Motor neuron (in vitro differentiated cells): ENCODE data around the gene COL19A1. TPM values are rescaled to one million over a fixed set of nuclear protein-coding genes. Genes with fewer than 3 reads are reported as not detected.

ENCODE experiments used
- ATAC-seq, 8 experiments: fragments of 200-7000 bp; cut with Tn5 transposase; replicated peaks in 6 of 8; 2 replicates each; pipeline ENCODE4 v1.8.0; 2021; ENCODE audit warnings: mild to moderate bottlenecking in 8 of 8, moderate library complexity in 8 of 8
- H3K27ac ChIP-seq, 2 donors: fragments of 250-450 bp; sonication (Bioruptor Pico); 2 replicates each; pipeline ENCODE4 v1.9.0; 2021; ENCODE audit warnings: antibody characterized with exemption in 2 of 2, mild to moderate bottlenecking in 2 of 2, moderate library complexity in 1 of 2
- H3K4me1 ChIP-seq, 2 donors: fragments of 250-450 bp; sonication (Bioruptor Pico); replicated peaks in 1 of 2; 2 replicates each; pipeline ENCODE4 v1.6.1; 2021; ENCODE audit warnings: antibody characterized with exemption in 2 of 2, mild to moderate bottlenecking in 2 of 2, moderate library complexity in 1 of 2
- H3K4me3 ChIP-seq, 5 donors: fragments of 250-450 bp; sonication (Bioruptor Pico); 2 replicates each; pipeline ENCODE4 v1.9.0; 2021; ENCODE audit warnings: antibody characterized with exemption in 5 of 5, mild to moderate bottlenecking in 5 of 5, moderate library complexity in 4 of 5
- WGBS, 10 experiments: fragments of 450-650 bp; shearing (Covaris generic); methylation state at CpG; one replicate each; pipeline ENCODE4 v1.0.0; 2022; 5-methylcytosine and 5-hydroxymethylcytosine counted together
- in situ Hi-C, 9 experiments: fragments of 400-800 bp; cut with MboI; loops; one replicate each; pipeline ENCODE4 v1.15.0; 2021; ENCODE audit warnings: low sequenced_read_pairs in 9 of 9, low pct_unique_long_range_greater_than_20kb in 2 of 9; ENCODE audit not compliant: unreplicated experiment in 9 of 9
- total RNA-seq, 8 experiments: library from RNA; unstranded; fragments of 300-600 nt; gene quantifications; 2 replicates each; pipeline versions ENCODE4 v1.2.3 to v1.2.4, GENCODE V29; 2022

Gene COL19A1
- total RNA-seq, 8 experiments from 2014 or later, result 0.45 to 5.9 (median 0.92) TPM

GRCh38 chr6:70221025-70221714 lies 354.8 kb downstream of the COL19A1 start:
- Histone ChIP-seq H3K4me3 (no peak overlapping the region), H3K4me1 (no peaks in the 10 kb centered on the region), H3K27ac (no peak overlapping the region)
- in situ Hi-C loops, result loop anchor here in 2 of 9 experiments (25.0 kb wide), 1 partner anchor 466 kb away; no protein-coding TSS in a partner anchor
- WGBS, 10 experiments, result 0 to 50% (median 27%) methylated on average over 1 to 4 of the region's 4 CpGs
- peak in 6 of 8 experiments; percentile 44 to 74 (median 62) for ATAC-seq

DNA sequence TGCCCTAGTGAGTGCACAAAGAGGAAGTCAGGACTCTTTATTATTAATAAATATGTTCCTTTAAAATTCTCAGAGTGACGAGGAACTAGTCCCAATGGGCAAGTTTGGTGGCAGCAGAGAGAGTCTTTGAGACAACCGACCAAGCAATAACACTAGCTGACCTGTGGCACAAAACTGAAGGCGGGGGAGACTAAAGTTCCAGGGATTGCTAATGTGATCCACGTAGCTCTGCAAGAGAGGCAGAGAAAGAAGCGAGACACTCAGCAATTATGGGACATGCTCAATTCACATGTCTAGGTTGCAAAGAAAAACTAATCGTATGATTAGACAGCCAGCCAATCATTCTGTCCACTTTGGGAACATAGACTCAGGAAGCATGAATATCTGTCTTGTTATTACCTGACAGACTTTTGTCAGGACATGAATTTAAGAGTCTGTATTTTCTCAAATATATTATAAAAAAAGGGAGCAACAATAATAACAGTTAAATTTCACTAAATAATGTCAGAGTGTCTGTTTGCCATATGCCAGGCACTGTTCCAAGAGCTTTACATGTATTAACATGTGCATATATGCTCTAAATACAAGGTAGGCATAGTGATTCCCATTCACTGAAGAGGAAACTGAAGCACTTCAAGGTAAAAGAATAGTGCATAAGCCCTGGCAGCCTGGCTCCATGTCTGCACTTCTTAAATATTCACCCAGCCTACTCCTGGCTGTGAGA lies 355.5 kb downstream of the COL19A1 start:
- H3K4me1 ChIP-seq, result no peaks in the 10 kb centered on the region
- 8 to 90% (median 75%) methylated on average over 2 to 6 of the region's 6 CpGs; no CpG with 5 or more reads in 1 of the 10 experiments for WGBS, 10 experiments
- no peak overlapping the region for H3K4me3 ChIP-seq
- no peak overlapping the region for H3K27ac ChIP-seq
- in situ Hi-C loops, result loop anchor here in 2 of 9 experiments (25.0 kb wide), 1 partner anchor 465 kb away; no protein-coding TSS in a partner anchor
- peak in 3 of 8 experiments; percentile 32 to 81 (median 66) for ATAC-seq

DNA sequence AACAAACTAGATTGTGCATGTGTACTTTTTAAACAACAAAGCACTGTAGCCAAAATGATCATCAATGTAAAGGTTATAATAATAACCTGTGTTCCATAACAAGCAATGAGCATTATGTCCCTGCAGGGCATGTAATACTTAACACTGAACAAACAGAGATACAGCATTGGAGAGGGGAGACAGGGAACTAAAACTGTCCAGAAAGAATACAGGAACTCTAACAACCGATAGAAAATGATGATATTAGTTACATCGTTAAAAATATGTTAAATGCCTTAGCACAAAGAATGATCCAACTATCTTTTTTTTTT lies 356.0 kb downstream of the COL19A1 start:
- no peaks in the 10 kb centered on the region for H3K4me1 ChIP-seq
- no peak overlapping the region for H3K27ac ChIP-seq
- WGBS, 10 experiments, result 0 to 100% (median 80%) methylated on average over 1 to 2 of the region's 2 CpGs; no CpG with 5 or more reads in 1 of the 10 experiments
- ATAC-seq, result peak in 1 of 8 experiments; percentile 48
- in situ Hi-C loops, result loop anchor here in 2 of 9 experiments (25.0 kb wide), 1 partner anchor 465 kb away; no protein-coding TSS in a partner anchor
- no peak overlapping the region for H3K4me3 ChIP-seq

DNA sequence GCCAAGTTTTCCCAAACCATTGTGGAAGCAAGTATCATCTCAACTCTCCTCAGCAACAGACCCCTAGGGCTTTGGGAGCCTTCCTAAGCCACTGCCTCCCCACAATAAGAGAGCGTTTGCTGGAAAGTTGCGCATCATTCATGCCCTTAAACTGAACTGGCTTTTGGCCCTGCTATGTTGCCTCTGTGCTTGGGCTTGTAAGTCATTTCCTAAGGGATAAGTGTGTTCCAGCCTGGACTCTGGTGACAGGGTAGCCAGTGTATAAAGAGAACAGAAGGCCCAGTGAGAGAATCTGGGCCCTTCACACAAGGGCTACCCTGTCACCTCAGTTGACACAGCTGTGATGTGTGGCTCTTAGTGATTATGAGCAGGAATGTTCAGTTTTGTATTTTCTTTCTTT lies 358.7 kb downstream of the COL19A1 start:
- H3K4me3 ChIP-seq, result no peak overlapping the region
- in situ Hi-C loops, result no loop called here
- 20 to 100% (median 80%) methylated on average over 1 to 2 of the region's 2 CpGs; no CpG with 5 or more reads in 4 of the 10 experiments for WGBS, 10 experiments
- peak in 4 of 8 experiments; percentile 25 to 72 (median 57) for ATAC-seq
- no peak overlapping the region for H3K27ac ChIP-seq
- no peaks in the 10 kb centered on the region for H3K4me1 ChIP-seq

- H3K4me3 ChIP-seq, result no peak overlapping the region
- no peaks in the 10 kb centered on the region for H3K4me1 ChIP-seq
- in situ Hi-C loops, result no loop called here
- 0 to 100% (median 81%) methylated on average over 2 of the region's 2 CpGs; no CpG with 5 or more reads in 3 of the 10 experiments for WGBS, 10 experiments
- ATAC-seq, result no peak
- H3K27ac ChIP-seq, result no peak overlapping the region
Measured at GRCh38 chr6:70231311-70231710, 365.0 kb downstream of the COL19A1 start.

DNA sequence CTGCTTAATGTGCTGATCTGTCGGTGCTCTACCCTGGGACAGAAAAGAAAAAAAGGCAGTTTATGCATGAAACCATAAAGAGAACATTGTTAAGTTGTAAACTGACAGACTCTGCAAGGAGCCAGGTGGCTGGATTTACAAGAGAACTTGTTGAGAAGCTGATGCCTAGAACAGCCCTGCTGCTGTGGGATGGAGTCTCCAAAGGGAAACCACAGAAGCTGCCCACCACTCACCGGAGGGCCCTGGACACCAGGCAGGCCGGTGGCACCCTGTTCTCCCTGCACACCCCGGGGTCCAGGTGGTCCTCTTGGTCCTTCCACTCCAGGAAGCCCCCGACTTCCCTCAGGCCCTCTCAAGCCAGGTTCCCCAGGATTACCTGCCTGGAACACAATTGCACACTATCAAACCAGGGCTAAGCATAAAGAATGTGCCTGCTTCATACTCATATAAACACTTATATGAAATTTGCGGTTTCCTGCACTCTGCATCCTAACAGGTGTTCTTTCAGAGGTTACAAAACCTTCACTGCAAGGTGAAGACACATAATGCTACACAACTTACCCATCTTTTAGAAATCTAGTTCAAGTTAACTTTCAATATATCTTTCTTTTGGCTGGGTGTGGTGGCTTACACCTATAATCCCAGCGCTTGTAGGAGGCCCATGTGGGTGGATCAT lies 368.3 kb downstream of the COL19A1 start:
- in situ Hi-C loops, result no loop called here
- WGBS, 10 experiments, result 5 to 100% (median 79%) methylated on average over 1 to 5 of the region's 7 CpGs
- H3K4me3 ChIP-seq, result no peak overlapping the region
- no peak for ATAC-seq
- H3K27ac ChIP-seq, result no peak overlapping the region
- no peaks in the 10 kb centered on the region for H3K4me1 ChIP-seq

- Histone ChIP-seq H3K4me3 (no peak overlapping the region), H3K4me1 (no peaks in the 10 kb centered on the region), H3K27ac (no peak overlapping the region)
- ATAC-seq, result no peak
- in situ Hi-C loops, result no loop called here
- WGBS, 10 experiments, result 20 to 100% (median 86%) methylated on average over 2 to 3 of the region's 3 CpGs
Measured at GRCh38 chr6:70236343-70236742, 370.0 kb downstream of the COL19A1 start.

- 0 to 100% (median 83%) methylated on average over 1 to 3 of the region's 3 CpGs; no CpG with 5 or more reads in 1 of the 10 experiments for WGBS, 10 experiments
- in situ Hi-C loops, result no loop called here
- Histone ChIP-seq H3K4me3 (no peak overlapping the region), H3K4me1 (peaks cover 0 to 3% of the 10 kb centered on the region in 2 donors), H3K27ac (no peak overlapping the region)
- peak in 1 of 8 experiments; percentile 35 for ATAC-seq
Measured at GRCh38 chr6:70241031-70241430, 374.7 kb downstream of the COL19A1 start.

DNA sequence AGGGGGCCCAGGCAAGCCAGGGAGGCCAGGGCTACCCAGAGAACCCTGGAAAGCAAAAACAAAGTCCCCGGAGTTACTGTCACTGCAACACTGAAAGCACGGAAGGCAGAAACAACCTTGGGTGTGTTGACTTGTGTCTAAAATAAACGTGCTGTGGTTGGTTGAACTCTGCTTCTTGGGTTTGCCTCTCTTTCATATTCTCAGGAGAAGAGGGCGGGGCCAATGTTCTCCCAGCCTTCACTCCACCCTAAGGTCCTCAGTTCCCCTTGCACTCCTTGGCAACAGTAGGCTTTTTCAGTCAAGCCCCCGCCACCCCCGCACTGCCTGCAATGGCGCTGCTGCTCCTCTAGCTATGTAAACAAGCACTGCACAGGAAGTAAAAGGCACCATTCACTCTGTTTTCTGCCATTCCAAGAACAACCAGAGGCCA lies 375.6 kb downstream of the COL19A1 start:
- 25 to 90% (median 66%) methylated on average over 1 to 5 of the region's 7 CpGs; no CpG with 5 or more reads in 4 of the 10 experiments for WGBS, 10 experiments
- H3K27ac ChIP-seq, result no peak overlapping the region
- peak in 3 of 8 experiments; percentile 13 to 96 (median 66) for ATAC-seq

GRCh38 chr6:70246118-70246517 lies 379.8 kb downstream of the COL19A1 start:
- Histone ChIP-seq H3K27ac (no peak overlapping the region), H3K4me3 (no peak overlapping the region), H3K4me1 (peaks cover 0 to 6% of the 10 kb centered on the region in 2 donors)
- in situ Hi-C loops, result no loop called here
- 30 to 96% (median 91%) methylated on average over 2 to 7 of the region's 7 CpGs; no CpG with 5 or more reads in 2 of the 10 experiments for WGBS, 10 experiments
- no peak for ATAC-seq

More for the DNA sequence above, 375.6 kb downstream of the COL19A1 start:
- H3K4me3 ChIP-seq, result no peak overlapping the region
- peaks cover 0 to 3% of the 10 kb centered on the region in 2 donors for H3K4me1 ChIP-seq
- in situ Hi-C loops, result no loop called here

- 29 to 69% (median 50%) methylated on average over 1 to 2 of the region's 2 CpGs; no CpG with 5 or more reads in 3 of the 10 experiments for WGBS, 10 experiments
- ATAC-seq, result peak in 5 of 8 experiments; percentile 40 to 76 (median 65)
- Histone ChIP-seq H3K4me3 (no peak overlapping the region), H3K4me1 (peaks cover 3 to 12% of the 10 kb centered on the region in 2 donors), H3K27ac (no peak overlapping the region)
- in situ Hi-C loops, result no loop called here
Measured at GRCh38 chr6:70252604-70253003, 386.2 kb downstream of the COL19A1 start.

- Histone ChIP-seq H3K4me3 (no peak overlapping the region), H3K4me1 (peaks cover 9 to 16% of the 10 kb centered on the region in 2 donors), H3K27ac (no peak overlapping the region)
- 0 to 100% (median 83%) methylated on average over 1 to 3 of the region's 3 CpGs for WGBS, 10 experiments
- in situ Hi-C loops, result no loop called here
- ATAC-seq, result peak in 2 of 8 experiments; percentile 59 to 61
Measured at GRCh38 chr6:70253923-70254322, 387.6 kb downstream of the COL19A1 start.

DNA sequence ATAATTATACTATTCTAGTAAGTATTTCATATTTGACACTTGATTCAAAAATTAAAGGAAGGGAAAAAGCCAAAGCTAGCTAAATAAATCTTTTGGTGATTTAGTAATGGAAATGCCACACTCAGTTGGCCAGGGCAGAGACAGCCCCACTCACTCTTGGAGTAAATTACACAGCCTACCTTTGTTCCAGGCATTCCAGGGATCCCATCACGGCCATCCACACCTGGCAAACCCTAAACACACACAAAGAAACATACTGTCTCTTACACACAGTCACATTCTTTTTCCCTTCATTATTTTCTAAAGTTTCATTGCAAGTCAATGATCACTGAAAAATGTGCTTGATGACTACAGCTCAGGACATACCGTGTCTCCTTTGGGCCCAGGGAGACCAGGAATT lies 388.4 kb downstream of the COL19A1 start:
- in situ Hi-C loops, result no loop called here
- Histone ChIP-seq H3K4me3 (no peak overlapping the region), H3K4me1 (peaks cover 9 to 16% of the 10 kb centered on the region in 2 donors), H3K27ac (no peak overlapping the region)
- WGBS, 10 experiments, result 0 to 100% (median 87%) methylated on average over 1 to 2 of the region's 2 CpGs; no CpG with 5 or more reads in 4 of the 10 experiments
- no peak for ATAC-seq
